HG02610 (cell line): ENCODE results near the gene PRAMEF5.
"Not testable (repeated sequence)": the region's sequence is repeated elsewhere in the genome, so short reads cannot be mapped to it uniquely, and the experiment has no call there.

ENCODE experiments used
- ATAC-seq: cut with Tn5 transposase; IDR thresholded peaks from one replicate; pipeline ENCODE4 v1.9.1; 2021; ENCODE audit warnings: mild to moderate bottlenecking, moderate library complexity; ENCODE audit not compliant: unreplicated experiment

PRAMEF5 gene

DNA sequence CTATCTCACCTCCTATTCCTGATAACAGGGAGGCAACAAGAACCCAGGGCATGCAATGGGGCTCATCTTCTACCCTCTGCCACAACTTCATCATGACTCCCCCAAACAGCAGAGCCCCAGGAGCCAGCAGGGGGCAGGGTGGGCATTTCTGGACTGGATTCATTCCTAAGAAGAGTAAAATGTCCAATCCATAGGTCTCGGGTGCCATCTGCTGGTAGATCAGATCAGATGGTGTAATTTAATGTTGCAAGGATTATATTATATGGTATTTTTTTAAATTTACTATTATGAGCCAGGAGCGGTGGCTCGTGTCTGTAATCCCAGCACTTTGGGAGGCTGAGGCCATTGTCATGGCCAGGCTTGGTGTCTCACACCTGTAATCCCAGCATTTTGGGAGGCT is 11.1 kb downstream of the PRAMEF5 start:
- ATAC-seq, result not testable (repeated sequence)

DNA sequence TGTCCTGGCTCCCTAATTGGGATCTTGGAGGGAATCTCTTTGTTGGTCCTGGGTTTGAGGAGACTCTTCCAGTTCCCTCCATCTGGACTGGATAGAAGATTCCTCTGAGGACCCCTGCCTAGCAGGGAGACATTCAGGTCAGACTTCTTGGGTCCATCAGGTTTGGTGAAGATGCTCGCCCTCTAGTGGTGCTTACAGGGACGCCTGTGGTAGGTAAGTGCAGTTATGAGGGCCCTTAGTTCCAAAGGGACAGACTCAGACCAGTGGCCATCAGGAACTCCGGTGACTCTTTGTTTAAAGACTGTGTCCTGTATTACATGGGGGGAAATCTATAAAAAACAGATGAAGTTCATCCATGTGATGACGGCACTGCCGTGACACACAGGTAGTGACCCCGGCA is 23.0 kb downstream of the PRAMEF5 start:
- ATAC-seq, result not testable (repeated sequence)

DNA sequence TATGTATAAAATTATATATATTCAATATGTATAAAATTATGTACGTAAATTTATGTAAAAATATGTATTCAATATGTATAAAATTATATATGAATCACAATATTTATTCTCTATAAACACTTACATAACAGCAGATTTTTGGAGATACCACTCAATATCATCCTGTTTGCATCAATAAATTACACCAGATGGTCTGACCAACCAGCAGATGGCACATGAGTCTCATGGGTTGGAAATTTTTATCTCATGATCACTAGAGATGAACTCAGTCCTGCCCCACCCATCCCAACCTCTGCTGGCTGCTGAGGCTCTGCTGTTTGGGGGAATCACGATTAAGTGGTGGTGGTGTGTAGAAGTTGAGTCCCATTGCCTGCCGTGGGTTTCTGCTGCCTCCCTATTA is 25.6 kb downstream of the PRAMEF5 start:
- ATAC-seq, result not testable (repeated sequence)

DNA sequence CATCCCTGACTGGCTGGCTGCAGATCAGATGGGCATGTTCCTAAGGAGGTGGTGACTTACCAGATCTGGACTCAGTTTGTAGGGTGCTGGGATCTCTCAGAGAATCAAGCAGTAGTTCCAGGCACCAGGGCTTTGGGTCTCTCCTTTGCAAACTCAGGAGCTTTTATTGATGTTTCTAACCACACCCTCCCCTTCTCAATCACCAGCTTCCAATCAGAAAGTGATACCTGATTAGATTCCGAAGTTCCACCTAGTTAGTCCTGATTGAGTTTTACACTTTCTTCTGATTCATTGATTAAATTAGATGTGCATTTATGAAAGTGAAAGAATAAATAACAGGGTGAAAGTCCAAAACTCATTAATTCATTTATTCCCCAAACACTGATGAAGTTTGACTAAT is 31.0 kb downstream of the PRAMEF5 start, which contains the start of gene PRAMEF8:
TSS of gene PRAMEF8 (minus strand) at position 101 of the 400 bp plus-strand sequence. CDS start 1,046 bp downstream, outside the sequence.
- not testable (repeated sequence) for ATAC-seq

DNA sequence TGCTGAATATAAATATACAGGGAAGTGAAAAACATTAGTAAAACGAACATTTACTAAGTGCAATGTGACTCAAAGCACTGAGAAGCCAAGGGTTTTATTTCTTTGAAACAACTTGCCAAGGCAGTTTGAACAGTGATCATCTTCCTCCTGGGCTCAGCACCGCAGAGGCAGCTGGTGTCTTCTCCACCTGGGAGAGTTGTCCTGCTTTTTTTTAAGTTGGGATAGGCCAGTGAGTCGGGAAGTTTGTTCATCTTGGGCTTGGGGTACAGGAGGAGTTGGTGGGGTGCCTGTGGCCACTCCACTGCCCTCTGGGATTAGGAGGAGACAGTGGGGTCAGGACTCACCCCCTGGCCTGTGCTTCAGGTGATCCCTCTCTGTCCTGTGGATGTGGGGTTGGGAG is 35.0 kb downstream of the PRAMEF5 start:
- ATAC-seq, result not testable (repeated sequence)

DNA sequence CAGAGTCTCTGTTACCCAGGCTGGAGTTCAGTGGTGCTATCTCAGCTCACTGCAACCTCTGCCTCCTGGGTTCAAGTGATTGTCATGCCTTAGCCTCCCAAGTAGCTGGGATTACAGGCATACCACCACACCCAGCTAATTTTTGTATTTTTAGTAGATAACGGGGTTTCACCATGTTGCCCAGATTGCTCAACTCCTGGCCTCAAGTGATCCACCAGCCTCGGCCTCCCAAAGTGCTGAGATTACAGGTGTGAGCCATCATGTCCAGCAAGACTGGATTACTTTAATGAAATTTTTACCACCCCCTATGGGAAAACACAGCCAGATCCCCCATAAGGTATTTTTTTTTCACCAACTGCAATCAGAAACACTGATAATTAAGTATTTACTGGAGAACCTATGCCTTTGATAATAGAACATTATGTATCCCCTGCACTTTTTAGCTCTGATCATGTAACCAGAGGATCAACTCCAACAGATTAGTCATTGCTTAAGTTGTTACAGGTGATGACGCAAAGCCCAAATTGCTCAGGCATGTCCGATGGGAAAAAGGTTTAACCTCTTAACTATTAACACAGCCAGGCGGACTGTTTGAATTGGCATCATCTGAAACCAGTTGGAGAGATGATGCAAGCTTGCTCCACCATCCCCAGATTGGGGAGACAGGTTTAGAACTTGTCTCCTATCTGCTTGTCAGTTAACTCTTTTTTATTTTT is 43.4 kb downstream of the PRAMEF5 start:
- not testable (repeated sequence) for ATAC-seq

DNA sequence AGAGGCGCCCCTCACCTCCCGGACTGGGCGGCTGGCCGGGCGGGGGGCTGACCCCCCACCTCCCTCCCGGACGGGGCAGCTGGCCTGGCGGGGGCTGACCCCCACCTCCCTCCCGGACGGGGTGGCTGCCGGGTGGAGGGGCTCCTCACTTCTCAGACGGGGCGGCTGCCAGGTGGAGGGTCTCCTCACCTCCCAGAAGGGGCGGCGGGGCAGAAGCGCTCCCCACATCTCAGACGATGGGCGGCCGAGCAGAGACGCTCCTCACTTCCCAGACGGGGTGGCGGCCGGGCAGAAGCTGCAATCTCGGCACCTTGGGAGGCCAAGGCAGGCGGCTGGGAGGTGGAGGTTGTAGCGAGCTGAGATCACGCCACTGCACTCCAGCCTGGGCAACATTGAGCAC is 44.7 kb downstream of the PRAMEF5 start:
- ATAC-seq, result not testable (repeated sequence)

DNA sequence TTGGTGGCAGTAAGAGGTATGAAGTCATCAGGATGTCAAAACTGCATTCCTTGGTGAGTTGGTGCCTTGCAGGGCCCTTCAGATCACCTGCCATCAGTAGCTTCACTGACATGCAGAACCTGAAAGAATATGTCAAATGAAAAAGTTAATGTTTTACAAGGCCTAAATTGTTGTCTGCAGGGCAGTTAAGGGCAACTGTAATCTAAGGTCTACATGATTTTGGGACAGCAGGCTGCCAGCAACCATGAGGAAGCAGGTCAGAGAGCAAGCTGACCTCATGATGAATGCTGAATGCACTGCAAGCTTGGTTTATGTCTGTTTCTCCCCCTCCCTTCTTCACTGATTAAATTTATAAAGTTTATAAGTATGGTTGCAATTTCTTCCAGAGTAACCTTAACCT is 48.2 kb downstream of the PRAMEF5 start:
- not testable (repeated sequence) for ATAC-seq

DNA sequence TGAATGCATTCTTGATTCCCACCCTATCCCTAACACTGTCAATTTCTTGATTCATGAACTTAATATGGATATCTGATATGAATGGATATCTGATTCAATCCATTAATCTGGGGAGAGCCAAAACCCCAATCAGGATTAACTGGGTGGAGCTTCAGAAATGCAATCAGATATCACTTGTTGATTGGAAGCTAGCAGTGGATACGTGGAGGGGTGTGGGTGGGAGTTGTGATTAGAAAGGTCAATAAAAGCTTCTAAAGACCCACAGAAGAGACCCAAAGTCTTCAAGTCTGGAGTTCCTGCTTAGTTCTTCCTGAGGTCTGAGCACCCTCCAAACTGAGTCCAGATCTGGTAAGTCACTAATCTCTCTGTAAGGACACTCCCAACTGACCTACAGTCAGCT is 49.2 kb downstream of the PRAMEF5 start, which contains the start of gene PRAMEF33:
TSS of gene PRAMEF33 (plus strand) at position 301 of the 400 bp plus-strand sequence. CDS start 2,416 bp downstream, outside the sequence.
- not testable (repeated sequence) for ATAC-seq
